Ovary (tissue), 3 donors: ENCODE results near the gene CTIF.

Experiments
- CTCF ChIP-seq, 3 donors: fragments of 450-650 bp in 2 of 3; fragments of 200-600 bp in 1 of 3; IDR thresholded peaks; one replicate each; pipeline versions ENCODE4 v1.5.1 to v1.8.0; 2016 to 2022; ENCODE audit warnings: antibody characterized with exemption in 3 of 3, mild to moderate bottlenecking in 1 of 3
- EP300 ChIP-seq: sonication (generic); formaldehyde crosslinking; IDR thresholded peaks from one replicate; pipeline ENCODE4 v1.6.1; 2017; ENCODE audit warnings: antibody characterized with exemption
- donor health status: DM: no; HTN: no; CAD: no.

- TF ChIP-seq CTCF (IDR thresholded peaks at IDR 0.05) (no peak), EP300 (no peak)
Measured at GRCh38 chr18:48825101-48825745, 286.4 kb downstream of the CTIF start.
